GM12878 (cell line): ENCODE results near the gene SBK2. TPM values are rescaled to one million over a fixed set of nuclear protein-coding genes. Genes with fewer than 3 reads are reported as not detected.

Source experiments
- ATF2 ChIP-seq: IDR thresholded peaks from 2 replicates; pipeline ENCODE4 v1.6.1; 2012; ENCODE audit warnings: low read length, inconsistent platforms
- CREM ChIP-seq: IDR thresholded peaks from 2 replicates; pipeline ENCODE4 v1.6.1; 2014; ENCODE audit warnings: antibody characterized with exemption, low read depth
- EED ChIP-seq: sonication (generic); IDR thresholded peaks from 2 replicates; pipeline ENCODE4 v1.6.1; 2016; ENCODE audit warnings: antibody characterized with exemption, low read depth
- FOS ChIP-seq: IDR thresholded peaks from 3 replicates; pipeline ENCODE4 v1.6.1; 2011; ENCODE audit warnings: borderline replicate concordance; ENCODE audit not compliant: insufficient read length; ENCODE audit errors: extremely low read depth
- FOXK2 ChIP-seq: fragments of 450-650 bp; IDR thresholded peaks from 2 replicates; pipeline ENCODE4 v1.6.1; 2017; ENCODE audit warnings: mild to moderate bottlenecking, moderate library complexity
- GABPA ChIP-seq: IDR thresholded peaks from 2 replicates; pipeline ENCODE4 v1.6.1; 2014; ENCODE audit warnings: antibody characterized with exemption, low read depth, mild to moderate bottlenecking, inconsistent platforms
- IRF3 ChIP-seq: fragments of 450-650 bp; IDR thresholded peaks from 2 replicates; pipeline ENCODE4 v1.6.1; 2014; ENCODE audit warnings: mild to moderate bottlenecking
- KAT2A ChIP-seq: conservative IDR thresholded peaks from 2 replicates; pipeline ENCODE4 v1.6.1; 2011; ENCODE audit warnings: low read depth, low read length; ENCODE audit not compliant: control insufficient read depth
- MYB ChIP-seq: fragments of 150-350 bp; IDR thresholded peaks from 2 replicates; pipeline ENCODE4 v1.6.1; 2014; ENCODE audit warnings: mild to moderate bottlenecking, low read depth, low read length, borderline replicate concordance
- MYC ChIP-seq: IDR thresholded peaks from 2 replicates; pipeline ENCODE4 v1.6.1; 2011; ENCODE audit warnings: mild to moderate bottlenecking, low read length, moderate library complexity, inconsistent platforms; ENCODE audit not compliant: insufficient read depth, insufficient replicate concordance, insufficient read length, severe bottlenecking
- NFIC ChIP-seq: IDR thresholded peaks from 2 replicates; pipeline ENCODE4 v1.6.1; 2012; ENCODE audit warnings: low read depth, mild to moderate bottlenecking, inconsistent platforms, low read length, moderate library complexity
- NR2C2 ChIP-seq: IDR thresholded peaks from 2 replicates; pipeline ENCODE4 v1.6.1; 2011; ENCODE audit warnings: borderline replicate concordance, low read depth; ENCODE audit not compliant: control insufficient read depth, insufficient read length
- POLR2AphosphoS2 ChIP-seq: IDR thresholded peaks from 2 replicates; pipeline ENCODE4 v1.6.1; 2011; ENCODE audit warnings: low read depth, mild to moderate bottlenecking, low read length, improper control_type of control experiment, moderate library complexity
- SMAD5 ChIP-seq: IDR thresholded peaks from 2 replicates; pipeline ENCODE4 v1.6.1; 2016; ENCODE audit warnings: antibody characterized with exemption, low read depth
- TBL1XR1 ChIP-seq: IDR thresholded peaks from 2 replicates; pipeline ENCODE4 v1.6.1; 2012; ENCODE audit warnings: low read depth, low read length, improper control_type of control experiment
- ZNF384 ChIP-seq: IDR thresholded peaks from 2 replicates; pipeline ENCODE4 v1.6.1; 2012; ENCODE audit warnings: low read depth, mild to moderate bottlenecking, low read length, improper control_type of control experiment, borderline replicate concordance
- ZNF592 ChIP-seq: fragments of 450-650 bp; IDR thresholded peaks from 2 replicates; pipeline ENCODE4 v1.6.1; 2017; ENCODE audit warnings: mild to moderate bottlenecking, moderate library complexity
- polyA plus RNA-seq, 11 experiments: library from polyadenylated mRNA; depleted of rRNA in 4 of 11; unstranded in 6 of 11; stranded (reverse) in 5 of 11; fragments of >200 nt; fragmentation: Nextera tagmentation in 4 of 11; fragmentation: Illumina TruSeq in 1 of 11; extraction: Ambion mirVana in 4 of 11; extraction: Trizol in 1 of 11; gene quantifications; 1 replicate in 1 of 11; 2 replicates in 10 of 11; pipeline versions ENCODE4 v1.2.1 to v1.2.3, GENCODE V29; 2011 to 2016; ENCODE audit warnings: inconsistent platforms in 2 of 11, missing spikeins in 2 of 11, low read depth in 1 of 11
- total RNA-seq, 4 experiments: library from RNA; depleted of rRNA in 3 of 4; stranded (reverse); fragments of >200 nt in 3 of 4; fragmentation: Illumina TruSeq in 1 of 4; extraction: Trizol in 1 of 4; gene quantifications; 2 replicates each; pipeline versions ENCODE4 v1.2.1 to v1.2.3, GENCODE V29; 2013 to 2021
- TF ChIP-seq, protein P1 (sequence below): fragments of 450-650 bp; IDR thresholded peaks from 2 replicates; pipeline ENCODE4 v1.6.1; 2017; ENCODE audit warnings: low read depth, mild to moderate bottlenecking, moderate library complexity
- TF ChIP-seq, protein P2 (sequence below): fragments of 150-350 bp; IDR thresholded peaks from 2 replicates; pipeline ENCODE4 v1.6.1; 2014; ENCODE audit warnings: mild to moderate bottlenecking, low read depth, low read length

Gene SBK2
- total and polyA plus RNA-seq, 10 of the 15 experiments (the other 5 are each of a cell fraction or from before 2014, with no cell fraction given), result not detected

DNA sequence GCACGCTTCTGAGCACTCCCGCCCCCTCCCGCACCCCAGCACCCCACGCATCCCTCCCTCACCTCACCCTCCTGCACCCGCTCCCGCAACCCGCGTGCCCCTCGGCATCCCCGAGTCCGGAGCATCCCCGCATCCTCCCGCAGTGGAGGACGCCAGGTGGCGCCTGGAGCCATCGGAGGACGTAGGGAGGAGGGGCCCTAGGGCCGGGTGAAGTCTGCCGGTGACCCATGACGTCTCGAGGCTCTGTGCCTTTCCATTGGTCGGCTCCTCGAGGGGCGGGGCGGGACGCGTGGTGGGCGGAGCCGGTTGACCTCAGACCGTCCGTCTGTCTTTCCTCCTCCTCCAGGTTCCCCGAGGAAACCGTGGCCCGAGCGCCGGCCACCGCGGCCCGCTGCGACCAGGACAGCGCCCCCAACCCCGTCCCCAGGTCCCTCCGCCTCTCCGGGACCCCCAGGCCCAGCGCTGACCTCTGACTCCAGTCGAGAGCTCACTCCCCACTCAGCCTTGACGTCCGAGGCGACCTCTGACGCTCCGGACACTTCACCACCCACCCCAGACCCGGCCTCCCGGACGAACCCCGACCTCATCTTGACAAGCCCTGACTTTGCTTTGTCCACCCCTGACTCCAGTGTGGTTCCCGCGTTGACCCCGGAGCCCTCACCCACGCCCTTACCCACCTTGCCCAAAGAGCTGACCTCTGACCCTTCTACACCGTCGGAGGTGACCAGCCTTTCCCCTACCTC lies 19.9 kb downstream of the SBK2 start (continued):
- TF ChIP-seq KAT2A (no peak), FOXK2 (no peak), ZNF384 (no peak), TBL1XR1 (no peak), POLR2AphosphoS2 (no peak), SMAD5 (no peak), IRF3 (peak; percentile 66; the same call in 1 of the 2 replicates), CREM (peak; percentile 98), ZNF592 (no peak), MYC (no peak), ATF2 (no peak), EED (0 out of 2 replicates have a peak, but pooled peaks have one; percentile 20), GABPA (no peak), NR2C2 (peak; percentile 62), FOS (no peak), MYB (no peak), NFIC (no peak)
- TF ChIP-seq, protein P1, sequence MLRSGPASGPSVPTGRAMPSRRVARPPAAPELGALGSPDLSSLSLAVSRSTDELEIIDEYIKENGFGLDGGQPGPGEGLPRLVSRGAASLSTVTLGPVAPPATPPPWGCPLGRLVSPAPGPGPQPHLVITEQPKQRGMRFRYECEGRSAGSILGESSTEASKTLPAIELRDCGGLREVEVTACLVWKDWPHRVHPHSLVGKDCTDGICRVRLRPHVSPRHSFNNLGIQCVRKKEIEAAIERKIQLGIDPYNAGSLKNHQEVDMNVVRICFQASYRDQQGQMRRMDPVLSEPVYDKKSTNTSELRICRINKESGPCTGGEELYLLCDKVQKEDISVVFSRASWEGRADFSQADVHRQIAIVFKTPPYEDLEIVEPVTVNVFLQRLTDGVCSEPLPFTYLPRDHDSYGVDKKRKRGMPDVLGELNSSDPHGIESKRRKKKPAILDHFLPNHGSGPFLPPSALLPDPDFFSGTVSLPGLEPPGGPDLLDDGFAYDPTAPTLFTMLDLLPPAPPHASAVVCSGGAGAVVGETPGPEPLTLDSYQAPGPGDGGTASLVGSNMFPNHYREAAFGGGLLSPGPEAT, result no peak
- TF ChIP-seq, protein P2, sequence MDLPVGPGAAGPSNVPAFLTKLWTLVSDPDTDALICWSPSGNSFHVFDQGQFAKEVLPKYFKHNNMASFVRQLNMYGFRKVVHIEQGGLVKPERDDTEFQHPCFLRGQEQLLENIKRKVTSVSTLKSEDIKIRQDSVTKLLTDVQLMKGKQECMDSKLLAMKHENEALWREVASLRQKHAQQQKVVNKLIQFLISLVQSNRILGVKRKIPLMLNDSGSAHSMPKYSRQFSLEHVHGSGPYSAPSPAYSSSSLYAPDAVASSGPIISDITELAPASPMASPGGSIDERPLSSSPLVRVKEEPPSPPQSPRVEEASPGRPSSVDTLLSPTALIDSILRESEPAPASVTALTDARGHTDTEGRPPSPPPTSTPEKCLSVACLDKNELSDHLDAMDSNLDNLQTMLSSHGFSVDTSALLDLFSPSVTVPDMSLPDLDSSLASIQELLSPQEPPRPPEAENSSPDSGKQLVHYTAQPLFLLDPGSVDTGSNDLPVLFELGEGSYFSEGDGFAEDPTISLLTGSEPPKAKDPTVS, result no peak
